HAP-1 (cell line): ENCODE results near the gene PRAMEF12.
"Not testable (repeated sequence)": the region's sequence is repeated elsewhere in the genome, so short reads cannot be mapped to it uniquely, and the experiment has no call there.

Experiments
- DNase-seq, 2 experiments: peaks; one replicate each; pipeline ENCODE4 v3.0.0-alpha.2; 2016 to 2020; ENCODE audit warnings: low spot score in 2 of 2
- H3K27me3 ChIP-seq: fragments of 250-450 bp; sonication (Bioruptor Pico); 2 replicates; pipeline ENCODE4 v1.5.1; 2020; ENCODE audit warnings: low read depth, mild to moderate bottlenecking, moderate library complexity
- H3K36me3 ChIP-seq: fragments of 250-450 bp; sonication (Bioruptor Pico); replicated peaks from 2 replicates; pipeline ENCODE4 v1.5.1; 2020; ENCODE audit warnings: mild to moderate bottlenecking
- H3K4me1 ChIP-seq: fragments of 250-450 bp; sonication (Bioruptor Pico); 2 replicates; pipeline ENCODE4 v1.5.1; 2020; ENCODE audit warnings: mild to moderate bottlenecking
- H3K4me3 ChIP-seq: fragments of 250-450 bp; sonication (Bioruptor Pico); 2 replicates; pipeline ENCODE4 v1.5.1; 2020; ENCODE audit warnings: mild to moderate bottlenecking, moderate library complexity
- H3K9me3 ChIP-seq: fragments of 250-450 bp; sonication (Bioruptor Pico); 2 replicates; pipeline ENCODE4 v1.5.1; 2020; ENCODE audit warnings: mild to moderate bottlenecking, moderate library complexity
- in situ Hi-C: fragments of 300-500 bp; cut with MboI; formaldehyde crosslinking; loops from 3 replicates; pipeline ENCODE4 v1.14.3; 2020; ENCODE audit warnings: low sequenced_read_pairs, inconsistent platforms, mixed read lengths

The PRAMEF12 gene

GRCh38 chr1:12773438-12773837 lies at the start of gene PRAMEF12:
TSS of gene PRAMEF12 (plus strand) at chr1:12773738. CDS start at chr1:12774868, 1,130 bp downstream.
- H3K36me3 ChIP-seq, result no peaks in the 10 kb centered on the region
- in situ Hi-C loops, result loop anchor here (10.0 kb wide), 1 partner anchor 459 kb away; no protein-coding TSS in a partner anchor
- no peak for DNase-seq
- no peaks in the 10 kb centered on the region for H3K4me1 ChIP-seq
- H3K27me3 ChIP-seq, result no peaks in the 10 kb centered on the region; the same call in 1 of the 2 replicates
- H3K4me3 ChIP-seq, result no peak within 1 kb of the TSS
- no peaks in the 10 kb centered on the region for H3K9me3 ChIP-seq

GRCh38 chr1:12728391-12728790 lies 45.1 kb upstream of the PRAMEF12 start:
- Histone ChIP-seq H3K4me3 (no peak overlapping the region), H3K9me3 (0 out of 2 replicates have a peak, but pooled peaks cover 2% of the 10 kb centered on the region), H3K36me3 (no peaks in the 10 kb centered on the region), H3K27me3 (no peaks in the 10 kb centered on the region), H3K4me1 (no peaks in the 10 kb centered on the region)
- in situ Hi-C loops, result no loop called here
- DNase-seq, result no peak

- no peaks in the 10 kb centered on the region for H3K27me3 ChIP-seq
- no peak overlapping the region for H3K4me3 ChIP-seq
- H3K9me3 ChIP-seq, result 0 out of 2 replicates have a peak, but pooled peaks cover 2% of the 10 kb centered on the region
- no peaks in the 10 kb centered on the region for H3K4me1 ChIP-seq
- H3K36me3 ChIP-seq, result no peaks in the 10 kb centered on the region
- no peak for DNase-seq
- in situ Hi-C loops, result no loop called here
Observed at GRCh38 chr1:12730156-12730555, 43.4 kb upstream of the PRAMEF12 start.

GRCh38 chr1:12731084-12731483 lies 42.5 kb upstream of the PRAMEF12 start:
- H3K4me3 ChIP-seq, H3K4me1 ChIP-seq, DNase-seq, H3K36me3 ChIP-seq, H3K27me3 ChIP-seq, H3K9me3 ChIP-seq, in situ Hi-C loops: not testable (repeated sequence)

- Histone ChIP-seq H3K9me3 (0 out of 2 replicates have a peak, but pooled peaks cover 2% of the 10 kb centered on the region), H3K36me3 (no peaks in the 10 kb centered on the region), H3K27me3 (no peaks in the 10 kb centered on the region; the same call in 1 of the 2 replicates), H3K4me3 (no peak overlapping the region), H3K4me1 (no peaks in the 10 kb centered on the region)
- in situ Hi-C loops, result no loop called here
- DNase-seq, result no peak
Observed at GRCh38 chr1:12734651-12735050, 38.9 kb upstream of the PRAMEF12 start.

- Histone ChIP-seq H3K9me3 (no peaks in the 10 kb centered on the region), H3K4me3 (no peak overlapping the region), H3K36me3 (no peaks in the 10 kb centered on the region), H3K4me1 (no peaks in the 10 kb centered on the region), H3K27me3 (no peaks in the 10 kb centered on the region; the same call in 1 of the 2 replicates)
- in situ Hi-C loops, result no loop called here
- no peak for DNase-seq
Observed at GRCh38 chr1:12738934-12739333, 34.6 kb upstream of the PRAMEF12 start.

- no peaks in the 10 kb centered on the region for H3K9me3 ChIP-seq
- no peak overlapping the region for H3K4me3 ChIP-seq
- no peak for DNase-seq
- H3K36me3 ChIP-seq, result no peaks in the 10 kb centered on the region
- in situ Hi-C loops, result no loop called here
- H3K4me1 ChIP-seq, result no peaks in the 10 kb centered on the region
- H3K27me3 ChIP-seq, result no peaks in the 10 kb centered on the region; the same call in 1 of the 2 replicates
Observed at GRCh38 chr1:12739613-12740012, 33.9 kb upstream of the PRAMEF12 start.

GRCh38 chr1:12741946-12742345 lies 31.6 kb upstream of the PRAMEF12 start:
- no peaks in the 10 kb centered on the region for H3K36me3 ChIP-seq
- no peak overlapping the region for H3K4me3 ChIP-seq
- no peak for DNase-seq
- in situ Hi-C loops, result no loop called here
- no peaks in the 10 kb centered on the region for H3K4me1 ChIP-seq
- H3K27me3 ChIP-seq, result no peaks in the 10 kb centered on the region; the same call in 1 of the 2 replicates
- H3K9me3 ChIP-seq, result no peaks in the 10 kb centered on the region

GRCh38 chr1:12745126-12745991 lies 28.2 kb upstream of the PRAMEF12 start:
- no peaks in the 10 kb centered on the region for H3K4me1 ChIP-seq
- no peak for DNase-seq
- H3K9me3 ChIP-seq, result peaks cover 4% of the 10 kb centered on the region; the same call in 1 of the 2 replicates
- H3K36me3 ChIP-seq, result no peaks in the 10 kb centered on the region
- in situ Hi-C loops, result no loop called here
- H3K4me3 ChIP-seq, result no peak overlapping the region
- no peaks in the 10 kb centered on the region; the same call in 1 of the 2 replicates for H3K27me3 ChIP-seq

GRCh38 chr1:12745992-12746323 lies 27.6 kb upstream of the PRAMEF12 start, which contains the start of gene CFAP107:
TSS of gene CFAP107 (plus strand) at chr1:12746200. CDS start at chr1:12746431, 231 bp downstream.
- H3K9me3 ChIP-seq, result peaks cover 4% of the 10 kb centered on the region; the same call in 1 of the 2 replicates
- DNase-seq, result no peak
- no peaks in the 10 kb centered on the region for H3K36me3 ChIP-seq
- H3K27me3 ChIP-seq, result no peaks in the 10 kb centered on the region; the same call in 1 of the 2 replicates
- in situ Hi-C loops, result no loop called here
- H3K4me3 ChIP-seq, result no peak within 1 kb of the TSS
- H3K4me1 ChIP-seq, result no peaks in the 10 kb centered on the region

GRCh38 chr1:12748778-12749355 lies 24.7 kb upstream of the PRAMEF12 start:
- DNase-seq, result no peak
- Histone ChIP-seq H3K4me1 (no peaks in the 10 kb centered on the region), H3K9me3 (peaks cover 4% of the 10 kb centered on the region; the same call in 1 of the 2 replicates), H3K4me3 (no peak overlapping the region), H3K27me3 (peaks cover 3% of the 10 kb centered on the region), H3K36me3 (no peaks in the 10 kb centered on the region)
- in situ Hi-C loops, result no loop called here

GRCh38 chr1:12754738-12755137 lies 18.8 kb upstream of the PRAMEF12 start:
- no peaks in the 10 kb centered on the region; the same call in 1 of the 2 replicates for H3K9me3 ChIP-seq
- no peaks in the 10 kb centered on the region for H3K4me1 ChIP-seq
- H3K4me3 ChIP-seq, result no peak overlapping the region
- H3K27me3 ChIP-seq, result peaks cover 6% of the 10 kb centered on the region
- in situ Hi-C loops, result no loop called here
- no peak for DNase-seq
- H3K36me3 ChIP-seq, result no peaks in the 10 kb centered on the region

GRCh38 chr1:12756273-12756672 lies 17.3 kb upstream of the PRAMEF12 start:
- no peak for DNase-seq
- Histone ChIP-seq H3K4me3 (no peak overlapping the region), H3K27me3 (peaks cover 6% of the 10 kb centered on the region), H3K9me3 (no peaks in the 10 kb centered on the region), H3K4me1 (no peaks in the 10 kb centered on the region), H3K36me3 (no peaks in the 10 kb centered on the region)
- in situ Hi-C loops, result no loop called here
